ENCODE measurements around the gene PLCL2.

The PLCL2 gene

GRCh38 chr3:16896094-16896627 lies 11.4 kb downstream of the PLCL2 start:
- no peak overlapping the region for H3K4me3 ChIP-seq (ENCODE audit: low read depth, low read length)
- DNase-seq (ENCODE audit: low read depth, low spot score) = no peak
- ChIA-PET CTCF (interaction anchor here (0.9 to 1.0 kb wide), 2 partner anchors 12 to 13 kb away, joined by 3 to 4 read pairs; no protein-coding TSS in a partner anchor), POLR2A (no interaction called here)
- no peak for TF ChIP-seq CTCF (IDR thresholded peaks at IDR 0.05; ENCODE audit: insufficient read depth, low read length, missing control alignments)

- no peak for DNase-seq (ENCODE audit: low read depth, low spot score)
- POLR2A ChIA-PET = no interaction called here
- TF ChIP-seq CTCF (IDR thresholded peaks at IDR 0.05; ENCODE audit: insufficient read depth, low read length, missing control alignments) = no peak
- CTCF ChIA-PET = interaction anchor here (0.9 to 1.0 kb wide), 2 partner anchors 12 to 13 kb away, joined by 3 to 4 read pairs; no protein-coding TSS in a partner anchor
- no peak overlapping the region for H3K4me3 ChIP-seq (ENCODE audit: low read depth, low read length)
Measured at GRCh38 chr3:16896820-16897219, 12.1 kb downstream of the PLCL2 start.

- no peak for TF ChIP-seq CTCF (IDR thresholded peaks at IDR 0.05; ENCODE audit: insufficient read depth, low read length, missing control alignments)
- POLR2A ChIA-PET = no interaction called here
- DNase-seq (ENCODE audit: low read depth, low spot score) = no peak
- H3K4me3 ChIP-seq (ENCODE audit: low read depth, low read length) = no peak overlapping the region
- CTCF ChIA-PET = no interaction called here
Measured at GRCh38 chr3:16897254-16897926, 12.6 kb downstream of the PLCL2 start.

GRCh38 chr3:16898595-16899395 lies 14.0 kb downstream of the PLCL2 start:
- DNase-seq (ENCODE audit: low read depth, low spot score) = no peak
- H3K4me3 ChIP-seq (ENCODE audit: low read depth, low read length) = no peak overlapping the region
- CTCF ChIA-PET = no interaction called here
- POLR2A ChIA-PET = no interaction called here
- no peak for TF ChIP-seq CTCF (IDR thresholded peaks at IDR 0.05; ENCODE audit: insufficient read depth, low read length, missing control alignments)

- no peak for DNase-seq (ENCODE audit: low read depth, low spot score)
- no peak overlapping the region for H3K4me3 ChIP-seq (ENCODE audit: low read depth, low read length)
- CTCF ChIA-PET = interaction anchor here (1.3 to 1.4 kb wide), 2 partner anchors 13 to 15 kb away, joined by 3 to 4 read pairs; partner anchors contain the start of gene PLCL2
- POLR2A ChIA-PET = no interaction called here
- no peak for TF ChIP-seq CTCF (IDR thresholded peaks at IDR 0.05; ENCODE audit: insufficient read depth, low read length, missing control alignments)
Measured at GRCh38 chr3:16899919-16900318, 15.2 kb downstream of the PLCL2 start.
